Measurements from ENCODE around the gene KLF15.

KLF15 gene

DNA sequence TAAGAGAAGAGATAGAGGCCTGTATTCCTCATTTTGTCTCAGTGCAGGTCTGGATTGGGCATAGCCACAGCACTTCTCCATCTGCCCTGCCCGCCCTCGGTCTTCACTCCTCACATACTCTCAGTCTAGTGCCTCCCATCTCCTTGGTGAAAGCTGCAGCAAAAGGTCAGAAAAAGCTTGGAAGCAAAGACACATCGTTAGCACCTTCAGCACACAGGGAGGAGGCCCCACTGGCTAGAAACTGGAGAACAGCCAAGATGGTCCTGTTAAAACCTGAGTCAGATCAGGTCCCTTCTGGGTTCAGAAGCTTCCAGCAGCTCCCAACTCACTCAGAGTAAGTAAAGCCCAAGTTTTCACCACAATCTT, 1.6 kb upstream of the KLF15 start:
- no peaks in the 10 kb centered on the region for H3K36me3 ChIP-seq
- TF ChIP-seq, protein P1, sequence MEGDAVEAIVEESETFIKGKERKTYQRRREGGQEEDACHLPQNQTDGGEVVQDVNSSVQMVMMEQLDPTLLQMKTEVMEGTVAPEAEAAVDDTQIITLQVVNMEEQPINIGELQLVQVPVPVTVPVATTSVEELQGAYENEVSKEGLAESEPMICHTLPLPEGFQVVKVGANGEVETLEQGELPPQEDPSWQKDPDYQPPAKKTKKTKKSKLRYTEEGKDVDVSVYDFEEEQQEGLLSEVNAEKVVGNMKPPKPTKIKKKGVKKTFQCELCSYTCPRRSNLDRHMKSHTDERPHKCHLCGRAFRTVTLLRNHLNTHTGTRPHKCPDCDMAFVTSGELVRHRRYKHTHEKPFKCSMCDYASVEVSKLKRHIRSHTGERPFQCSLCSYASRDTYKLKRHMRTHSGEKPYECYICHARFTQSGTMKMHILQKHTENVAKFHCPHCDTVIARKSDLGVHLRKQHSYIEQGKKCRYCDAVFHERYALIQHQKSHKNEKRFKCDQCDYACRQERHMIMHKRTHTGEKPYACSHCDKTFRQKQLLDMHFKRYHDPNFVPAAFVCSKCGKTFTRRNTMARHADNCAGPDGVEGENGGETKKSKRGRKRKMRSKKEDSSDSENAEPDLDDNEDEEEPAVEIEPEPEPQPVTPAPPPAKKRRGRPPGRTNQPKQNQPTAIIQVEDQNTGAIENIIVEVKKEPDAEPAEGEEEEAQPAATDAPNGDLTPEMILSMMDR (IDR thresholded peaks at IDR 0.05): no peak
- H3K9me3 ChIP-seq: no peaks in the 10 kb centered on the region
- peaks cover 16 to 21% of the 10 kb centered on the region in 2 experiments for H3K4me1 ChIP-seq (ENCODE audit: control insufficient read depth in 1 of 2, insufficient read depth in 1 of 2, low read depth in 1 of 2, low read length in 1 of 2)
- no peak overlapping the region for H3K4me3 ChIP-seq (ENCODE audit: low read depth in 1 of 2, low read length in 1 of 2)
- H3K27ac ChIP-seq: no peak overlapping the region
- peaks cover 98% of the 10 kb centered on the region for H3K27me3 ChIP-seq

DNA sequence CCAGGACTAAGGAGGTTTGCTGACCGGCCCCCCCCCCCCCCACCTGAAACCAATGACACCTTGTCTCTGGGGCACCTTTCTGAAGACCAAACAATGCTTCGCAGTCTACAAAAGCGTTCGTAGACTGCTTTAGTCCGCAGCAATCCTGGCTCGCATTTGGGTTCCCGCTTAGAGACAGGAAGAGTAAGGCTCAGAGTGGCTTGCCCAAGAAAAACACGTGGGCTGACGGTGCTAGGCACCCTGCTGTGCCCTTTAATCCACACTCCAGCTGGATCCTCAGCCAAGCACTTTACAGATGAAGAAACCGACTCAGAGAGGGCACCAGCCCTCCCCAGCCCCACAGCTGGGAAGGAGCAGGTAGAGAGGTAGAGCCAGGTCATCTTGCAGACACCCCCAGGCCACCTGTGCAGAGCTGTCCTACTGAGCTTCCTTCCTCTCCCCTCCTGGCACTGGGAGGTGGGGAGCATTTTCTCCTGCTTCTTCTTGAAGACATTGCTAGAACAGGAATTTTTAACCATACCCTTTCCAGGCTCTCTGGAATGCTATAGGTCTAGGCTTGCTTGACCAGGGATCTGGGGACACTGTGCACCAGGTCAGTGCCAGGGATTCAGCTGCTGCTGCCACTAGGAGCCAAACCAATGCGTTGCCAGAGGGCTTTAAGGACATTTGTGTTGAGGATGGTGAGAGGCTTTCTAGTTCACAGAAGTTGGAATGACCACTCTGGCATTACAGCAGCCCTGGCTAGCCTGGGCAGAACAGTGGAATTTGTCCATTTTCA, 1.0 kb upstream of the KLF15 start:
- Histone ChIP-seq H3K27ac (no peak overlapping the region), H3K36me3 (no peaks in the 10 kb centered on the region), H3K9me3 (no peaks in the 10 kb centered on the region), H3K4me1 (ENCODE audit: control insufficient read depth in 1 of 2, insufficient read depth in 1 of 2, low read depth in 1 of 2, low read length in 1 of 2) (peaks cover 16 to 21% of the 10 kb centered on the region in 2 experiments), H3K27me3 (peaks cover 98% of the 10 kb centered on the region), H3K4me3 (ENCODE audit: low read depth in 1 of 2, low read length in 1 of 2) (peak overlapping the region; percentile 53 to 57)
- TF ChIP-seq, protein P1 (IDR thresholded peaks at IDR 0.05): no peak

DNA sequence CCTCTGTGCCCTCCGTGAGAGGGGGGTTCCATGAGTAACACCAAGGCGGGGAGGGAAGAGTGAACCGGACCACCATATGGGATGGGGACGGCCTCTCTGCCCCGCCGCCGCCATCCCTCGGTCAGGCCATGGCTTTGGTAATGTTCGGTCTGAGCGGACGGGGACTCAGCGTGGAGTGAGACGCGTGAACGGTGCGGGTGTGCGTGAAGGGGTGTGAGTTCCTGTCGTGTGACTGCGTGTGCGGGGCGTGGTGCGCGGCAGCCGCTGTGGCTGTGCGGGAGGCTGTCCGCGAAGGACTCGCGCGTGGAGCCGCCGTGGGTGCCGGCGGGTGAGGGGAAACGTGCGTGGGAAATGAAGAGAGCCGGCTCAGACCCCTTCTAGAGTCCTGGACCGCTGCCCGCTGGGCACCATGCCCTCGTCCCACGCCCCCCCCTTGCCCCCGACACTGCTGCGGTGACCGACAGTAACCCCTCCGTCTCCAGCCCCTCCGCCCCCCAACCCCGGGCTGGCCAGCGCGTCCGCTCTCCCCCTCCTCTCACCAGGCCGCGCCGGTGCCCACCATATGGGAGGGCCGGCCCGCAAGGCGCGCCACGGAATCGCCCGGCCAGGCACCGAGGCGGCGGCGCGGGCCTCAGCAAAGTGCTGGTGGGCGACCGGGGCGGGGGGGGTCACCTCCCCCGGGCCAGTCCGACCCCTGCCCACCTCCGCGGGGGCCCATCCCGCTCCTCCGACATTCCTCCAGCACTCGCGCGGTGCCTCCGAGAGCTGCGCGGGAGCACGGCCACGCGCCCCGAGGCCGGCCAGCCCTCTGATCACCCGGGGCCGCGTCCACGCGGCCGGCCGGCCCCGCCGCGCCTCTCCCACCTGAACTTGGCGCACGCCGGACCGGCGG, 589 bp downstream of the KLF15 start:
- Histone ChIP-seq H3K4me1 (ENCODE audit: control insufficient read depth in 1 of 2, insufficient read depth in 1 of 2, low read depth in 1 of 2, low read length in 1 of 2) (peaks cover 21 to 24% of the 10 kb centered on the region in 2 experiments), H3K27me3 (peaks cover 82% of the 10 kb centered on the region), H3K9me3 (no peaks in the 10 kb centered on the region), H3K27ac (no peak overlapping the region), H3K4me3 (ENCODE audit: low read depth in 1 of 2, low read length in 1 of 2) (peak overlapping the region; percentile 45 to 53), H3K36me3 (no peaks in the 10 kb centered on the region)
- TF ChIP-seq, protein P1 (IDR thresholded peaks at IDR 0.05): no peak

DNA sequence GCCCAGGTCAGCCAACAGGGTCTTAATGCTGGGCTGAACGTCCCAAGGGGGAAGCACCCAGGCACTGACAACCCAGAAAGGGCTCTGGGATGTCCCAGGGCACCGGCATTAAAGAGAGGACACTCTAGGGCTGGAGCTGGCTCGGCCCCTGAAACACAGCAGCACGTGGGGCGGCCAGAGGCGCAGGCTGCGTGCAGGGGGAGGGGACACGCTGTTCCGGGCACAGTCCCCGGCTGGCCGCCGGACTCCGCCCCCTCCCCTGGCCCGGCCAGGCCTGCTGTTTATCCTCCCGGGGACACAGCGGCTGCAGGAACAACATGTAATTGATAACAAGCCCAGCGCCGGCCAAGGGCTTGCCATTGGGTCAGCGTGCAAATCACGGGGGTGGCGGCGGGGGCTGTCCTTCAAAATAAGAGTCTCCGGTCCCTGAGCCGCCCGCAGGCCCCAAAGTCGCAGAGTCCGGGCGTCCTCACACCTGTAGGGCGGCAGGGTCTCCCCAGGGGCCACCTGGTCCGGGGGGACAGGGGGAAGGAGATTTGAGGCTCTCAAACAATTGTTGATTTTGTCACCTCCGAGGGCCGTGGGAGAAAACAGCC, 1.3 kb downstream of the KLF15 start:
- H3K4me1 ChIP-seq (ENCODE audit: control insufficient read depth in 1 of 2, insufficient read depth in 1 of 2, low read depth in 1 of 2, low read length in 1 of 2): peaks cover 21 to 24% of the 10 kb centered on the region in 2 experiments
- H3K9me3 ChIP-seq: no peaks in the 10 kb centered on the region

DNA sequence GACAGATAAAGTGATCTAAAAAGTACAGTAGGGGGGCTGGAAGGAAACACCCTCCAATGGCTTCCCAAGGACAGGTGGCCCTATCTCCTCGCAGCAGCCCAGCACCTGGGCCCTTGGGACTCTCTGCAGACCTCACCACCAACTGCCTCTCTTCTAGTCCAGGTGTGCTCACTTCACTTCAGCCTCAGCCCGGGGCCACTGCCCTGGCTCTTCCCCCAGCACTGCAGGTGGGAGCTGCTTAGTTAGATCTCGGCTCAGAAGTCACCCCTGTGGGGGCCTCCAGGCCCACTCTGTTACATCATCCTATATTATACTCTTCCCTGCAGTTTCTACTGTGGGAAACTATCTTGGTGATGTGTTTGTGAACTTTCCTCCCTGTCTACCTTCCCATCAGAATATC, 2.0 kb downstream of the KLF15 start:
- no peaks in the 10 kb centered on the region for H3K9me3 ChIP-seq
- no peaks in the 10 kb centered on the region for H3K36me3 ChIP-seq
- no peak overlapping the region for H3K4me3 ChIP-seq (ENCODE audit: low read depth in 1 of 2, low read length in 1 of 2)
- peaks cover 68% of the 10 kb centered on the region for H3K27me3 ChIP-seq
- no peak overlapping the region for H3K27ac ChIP-seq
- TF ChIP-seq, protein P1 (IDR thresholded peaks at IDR 0.05): no peak
- H3K4me1 ChIP-seq (ENCODE audit: control insufficient read depth in 1 of 2, insufficient read depth in 1 of 2, low read depth in 1 of 2, low read length in 1 of 2): peaks cover 21 to 24% of the 10 kb centered on the region in 2 experiments

More for the DNA sequence above, 1.3 kb downstream of the KLF15 start:
- H3K36me3 ChIP-seq: no peaks in the 10 kb centered on the region
- no peak overlapping the region for H3K27ac ChIP-seq
- peak overlapping the region; percentile 45 to 53 for H3K4me3 ChIP-seq (ENCODE audit: low read depth in 1 of 2, low read length in 1 of 2)
- H3K27me3 ChIP-seq: peaks cover 75% of the 10 kb centered on the region
- TF ChIP-seq, protein P1 (IDR thresholded peaks at IDR 0.05): no peak
